Common myeloid progenitor, CD34-positive (primary cell): ENCODE data around the gene HID1.
"Not testable (repeated sequence)": the region's sequence is repeated elsewhere in the genome, so short reads cannot be mapped to it uniquely, and the experiment has no call there.

ENCODE experiments used
- CTCF ChIA-PET: fragments of 350-600 bp; sonication (Branson Sonifier 250); formaldehyde crosslinking; loops from one replicate; lab custom pipeline; 2021; ENCODE audit warnings: antibody characterized with exemption; lab: Charles Lee
- POLR2A ChIA-PET: fragments of 350-600 bp; sonication (Branson Sonifier 250); formaldehyde crosslinking; loops from one replicate; lab custom pipeline; 2021; ENCODE audit warnings: antibody characterized with exemption; lab: Charles Lee
- DNase-seq, 3 donors: peaks; one replicate each; pipeline versions ENCODE4 v3.0.0 to v3.0.0-alpha.2; 2013
- H3K27ac ChIP-seq, 2 experiments: 1 replicate in 1 of 2; 2 replicates in 1 of 2; pipeline ENCODE4 v1.7.0; 2013; ENCODE audit warnings: inconsistent platforms in 2 of 2, low read length in 2 of 2, mild to moderate bottlenecking in 2 of 2, low read depth in 1 of 2, moderate library complexity in 1 of 2; ENCODE audit not compliant: severe bottlenecking in 2 of 2, insufficient read depth in 1 of 2, poor library complexity in 1 of 2
- H3K27me3 ChIP-seq, 5 experiments: replicated peaks in 2 of 5; 1 replicate in 3 of 5; 2 replicates in 2 of 5; pipeline versions ENCODE4 v1.6.1 to v1.7.0; 2013; ENCODE audit warnings: low read length in 4 of 5, mild to moderate bottlenecking in 2 of 5, moderate library complexity in 2 of 5, inconsistent platforms in 1 of 5; ENCODE audit not compliant: insufficient read depth in 5 of 5, control insufficient read depth in 4 of 5
- H3K36me3 ChIP-seq, 4 experiments: 1 replicate in 2 of 4; 2 replicates in 2 of 4; pipeline versions ENCODE4 v1.6.1 to v1.7.0; 2013; ENCODE audit warnings: low read length in 3 of 4, control low read depth in 1 of 4, mild to moderate bottlenecking in 1 of 4; ENCODE audit not compliant: control insufficient read depth in 4 of 4, insufficient read depth in 4 of 4
- H3K4me1 ChIP-seq, 4 experiments: 1 replicate in 3 of 4; 2 replicates in 1 of 4; pipeline versions ENCODE4 v1.6.1 to v1.7.1; 2013; ENCODE audit warnings: low read length in 3 of 4, mild to moderate bottlenecking in 3 of 4, control low read depth in 1 of 4, inconsistent platforms in 1 of 4, moderate library complexity in 1 of 4; ENCODE audit not compliant: control insufficient read depth in 4 of 4, insufficient read depth in 4 of 4; ENCODE audit errors: control extremely low read depth in 1 of 4
- H3K4me3 ChIP-seq, 7 experiments: 1 replicate in 4 of 7; 2 replicates in 3 of 7; pipeline versions ENCODE4 v1.5.1 to v1.7.0; 2013; ENCODE audit warnings: mild to moderate bottlenecking in 7 of 7, low read length in 6 of 7, moderate library complexity in 6 of 7, inconsistent platforms in 2 of 7, low read depth in 2 of 7, control low read depth in 1 of 7; ENCODE audit not compliant: insufficient read depth in 4 of 7, control insufficient read depth in 1 of 7; ENCODE audit errors: extremely low read depth in 1 of 7
- H3K9me3 ChIP-seq, 5 experiments: 1 replicate in 4 of 5; 2 replicates in 1 of 5; pipeline versions ENCODE4 v1.6.1 to v1.7.1; 2013; ENCODE audit warnings: low read length in 4 of 5, mild to moderate bottlenecking in 2 of 5, inconsistent platforms in 1 of 5, low read depth in 1 of 5, moderate library complexity in 1 of 5; ENCODE audit not compliant: control insufficient read depth in 4 of 5, insufficient read depth in 2 of 5; ENCODE audit errors: control extremely low read depth in 1 of 5
- WGBS: methylation state at CpG from one replicate; pipeline ENCODE4 v1.1.5; 2013; ENCODE audit not compliant: insufficient coverage; 5-methylcytosine and 5-hydroxymethylcytosine counted together

The HID1 gene

DNA sequence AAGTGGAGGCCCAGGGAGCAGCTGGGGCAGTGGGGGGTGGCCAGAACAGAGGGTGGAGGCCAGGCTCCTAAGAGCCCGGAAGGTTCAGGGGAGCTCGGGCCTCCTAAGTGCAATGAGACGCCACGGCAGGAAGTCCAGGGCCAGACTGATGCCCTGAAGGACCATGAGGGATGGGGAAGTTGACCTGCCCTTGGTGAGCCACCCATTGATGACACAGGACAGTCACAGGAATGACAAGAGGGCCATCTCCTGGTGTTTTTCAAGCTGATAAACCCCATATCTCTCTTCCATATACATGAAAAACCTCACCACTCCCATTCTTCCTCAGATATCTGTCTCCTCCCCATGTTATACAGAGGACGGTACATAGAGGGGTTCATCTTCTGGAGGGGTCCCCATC lies 34.1 kb upstream of the HID1 start:
- no peaks in the 10 kb centered on the region for H3K36me3 ChIP-seq
- H3K4me1 ChIP-seq: peaks cover 3 to 17% (median 8%) of the 10 kb centered on the region in 4 experiments
- no peak overlapping the region for H3K4me3 ChIP-seq
- ChIA-PET CTCF (interaction anchor here (0.8 to 13.0 kb wide), 8 partner anchors 13 to 45 kb away, joined by 3 to 154 read pairs (median 4); no protein-coding TSS in a partner anchor), POLR2A (interaction anchor here (0.6 kb wide), 1 partner anchor 46 kb away, joined by 3 read pairs; no protein-coding TSS in a partner anchor)
- no peak for DNase-seq
- 97% methylated on average over 4 of the region's 5 CpGs for WGBS
- no peak overlapping the region for H3K27ac ChIP-seq
- no peaks in the 10 kb centered on the region for H3K27me3 ChIP-seq
- H3K9me3 ChIP-seq: no peaks in the 10 kb centered on the region

DNA sequence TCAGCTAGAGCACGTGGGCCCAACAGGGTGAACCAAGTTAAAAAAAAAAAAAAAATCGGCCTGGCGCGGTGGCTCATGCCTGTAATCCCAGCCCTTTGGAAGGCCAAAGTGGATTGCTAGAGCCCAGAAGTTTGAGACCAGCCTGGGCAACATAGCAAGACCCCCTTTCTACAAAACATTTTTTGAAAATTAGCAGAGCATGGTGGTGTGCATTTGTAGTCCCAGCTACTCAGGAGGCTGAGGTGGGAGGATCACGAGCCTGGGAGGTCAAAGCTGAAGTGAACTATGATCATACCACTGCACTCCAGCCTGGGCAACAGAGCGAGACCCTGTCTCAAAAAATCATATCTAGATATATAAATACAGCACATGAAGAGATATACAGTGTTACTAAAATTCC lies 33.5 kb upstream of the HID1 start:
- H3K9me3 ChIP-seq, H3K36me3 ChIP-seq, POLR2A ChIA-PET, H3K27me3 ChIP-seq, H3K4me3 ChIP-seq, DNase-seq, H3K27ac ChIP-seq: not testable (repeated sequence)
- H3K4me1 ChIP-seq: peaks cover 3 to 16% (median 5%) of the 10 kb centered on the region in 4 experiments
- CTCF ChIA-PET: interaction anchor here (1.3 to 13.0 kb wide), 5 partner anchors 14 to 44 kb away, joined by 3 to 154 read pairs (median 5); no protein-coding TSS in a partner anchor
- WGBS: 96% methylated on average over 2 of the region's 6 CpGs

DNA sequence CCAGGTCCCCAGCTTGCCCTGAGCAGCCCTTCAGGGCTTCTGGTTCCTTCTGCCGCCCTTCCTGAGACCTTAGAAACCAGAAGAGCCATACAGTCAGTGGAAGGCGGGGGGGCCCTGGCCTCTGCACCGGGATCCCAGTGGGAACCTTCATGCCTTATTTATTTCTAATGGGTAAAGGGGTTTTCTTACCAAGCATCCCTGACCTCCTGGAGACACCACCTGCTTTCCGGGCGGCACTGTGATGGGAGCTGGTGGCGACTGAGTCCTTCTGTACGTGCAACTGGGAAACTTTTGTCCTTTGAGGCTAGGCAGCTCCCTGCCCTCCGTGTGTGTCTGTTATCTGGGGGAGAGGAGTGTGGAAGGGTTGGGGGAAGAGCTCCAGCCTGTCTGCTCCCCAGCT lies 32.7 kb upstream of the HID1 start:
- CTCF ChIA-PET: interaction anchor here (1.2 to 13.0 kb wide), 6 partner anchors 8 to 49 kb away, joined by 3 to 154 read pairs (median 4); no protein-coding TSS in a partner anchor
- Histone ChIP-seq H3K36me3 (no peaks in the 10 kb centered on the region), H3K27me3 (no peaks in the 10 kb centered on the region), H3K9me3 (no peaks in the 10 kb centered on the region), H3K4me1 (peaks cover 2 to 16% (median 3%) of the 10 kb centered on the region in 4 experiments), H3K27ac (no peak overlapping the region), H3K4me3 (no peak overlapping the region)
- no peak for DNase-seq
- POLR2A ChIA-PET: no interaction called here
- WGBS: 98% methylated on average over 8 of the region's 8 CpGs

DNA sequence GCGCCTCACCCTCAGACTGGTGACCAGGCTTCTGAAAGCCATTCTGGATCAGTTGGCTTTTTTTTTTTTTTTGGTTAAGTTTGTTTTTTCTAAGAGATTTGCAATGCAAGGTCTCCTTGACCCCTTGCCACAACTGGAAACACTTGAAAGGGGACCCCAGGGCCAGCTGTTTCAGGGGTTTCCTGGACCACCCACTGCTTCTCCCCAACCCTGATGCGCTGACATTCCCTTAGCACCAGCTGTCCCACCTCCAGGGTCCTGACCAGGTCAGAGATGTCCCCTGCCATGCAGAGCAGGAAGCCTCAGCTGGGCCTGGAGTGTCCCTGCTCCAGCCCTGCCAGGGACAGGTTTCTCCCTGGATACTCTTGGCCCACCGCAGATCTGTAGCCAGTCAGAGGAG lies 31.8 kb upstream of the HID1 start:
- Histone ChIP-seq H3K9me3 (no peaks in the 10 kb centered on the region), H3K27ac (no peak overlapping the region), H3K36me3 (no peaks in the 10 kb centered on the region), H3K4me1 (peaks cover 2 to 16% (median 3%) of the 10 kb centered on the region in 4 experiments), H3K27me3 (no peaks in the 10 kb centered on the region), H3K4me3 (no peak overlapping the region)
- ChIA-PET POLR2A (interaction anchor here (0.7 kb wide), 1 partner anchor 32 kb away, joined by 3 read pairs; no protein-coding TSS in a partner anchor), CTCF (interaction anchor here (0.9 to 13.0 kb wide), 5 partner anchors 9 to 48 kb away, joined by 3 to 154 read pairs (median 4); no protein-coding TSS in a partner anchor)
- 100% methylated on average over 2 of the region's 3 CpGs for WGBS
- no peak for DNase-seq

DNA sequence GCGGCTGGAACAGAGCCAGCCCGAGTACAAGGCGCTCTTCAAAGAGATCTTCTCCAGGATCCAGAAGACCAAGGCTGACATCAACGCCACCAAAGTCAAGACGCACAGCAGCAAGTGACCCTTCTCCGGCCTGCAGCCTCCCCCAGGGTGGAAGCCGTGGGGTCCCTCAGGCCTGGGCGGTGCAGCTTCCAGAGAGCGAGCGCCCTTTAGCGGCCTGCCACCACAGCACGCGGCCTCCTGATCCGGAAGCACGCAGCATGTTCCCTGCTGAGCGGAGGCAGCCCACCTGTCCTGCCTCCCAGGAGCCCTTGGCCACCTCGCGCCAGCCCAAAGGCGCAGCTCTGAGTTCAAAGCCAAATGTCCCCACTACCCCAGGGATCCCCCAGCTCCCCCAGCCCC lies 31.4 kb upstream of the HID1 start:
- no peak for DNase-seq
- Histone ChIP-seq H3K4me1 (peaks cover 2 to 16% (median 3%) of the 10 kb centered on the region in 4 experiments), H3K36me3 (no peaks in the 10 kb centered on the region), H3K4me3 (no peak overlapping the region), H3K27ac (no peak overlapping the region), H3K27me3 (no peaks in the 10 kb centered on the region), H3K9me3 (no peaks in the 10 kb centered on the region)
- ChIA-PET CTCF (interaction anchor here (0.9 to 13.0 kb wide), 5 partner anchors 9 to 42 kb away, joined by 3 to 154 read pairs (median 4); no protein-coding TSS in a partner anchor), POLR2A (interaction anchor here (0.7 kb wide), 1 partner anchor 32 kb away, joined by 3 read pairs; no protein-coding TSS in a partner anchor)
- 95% methylated on average over 19 of the region's 19 CpGs for WGBS

DNA sequence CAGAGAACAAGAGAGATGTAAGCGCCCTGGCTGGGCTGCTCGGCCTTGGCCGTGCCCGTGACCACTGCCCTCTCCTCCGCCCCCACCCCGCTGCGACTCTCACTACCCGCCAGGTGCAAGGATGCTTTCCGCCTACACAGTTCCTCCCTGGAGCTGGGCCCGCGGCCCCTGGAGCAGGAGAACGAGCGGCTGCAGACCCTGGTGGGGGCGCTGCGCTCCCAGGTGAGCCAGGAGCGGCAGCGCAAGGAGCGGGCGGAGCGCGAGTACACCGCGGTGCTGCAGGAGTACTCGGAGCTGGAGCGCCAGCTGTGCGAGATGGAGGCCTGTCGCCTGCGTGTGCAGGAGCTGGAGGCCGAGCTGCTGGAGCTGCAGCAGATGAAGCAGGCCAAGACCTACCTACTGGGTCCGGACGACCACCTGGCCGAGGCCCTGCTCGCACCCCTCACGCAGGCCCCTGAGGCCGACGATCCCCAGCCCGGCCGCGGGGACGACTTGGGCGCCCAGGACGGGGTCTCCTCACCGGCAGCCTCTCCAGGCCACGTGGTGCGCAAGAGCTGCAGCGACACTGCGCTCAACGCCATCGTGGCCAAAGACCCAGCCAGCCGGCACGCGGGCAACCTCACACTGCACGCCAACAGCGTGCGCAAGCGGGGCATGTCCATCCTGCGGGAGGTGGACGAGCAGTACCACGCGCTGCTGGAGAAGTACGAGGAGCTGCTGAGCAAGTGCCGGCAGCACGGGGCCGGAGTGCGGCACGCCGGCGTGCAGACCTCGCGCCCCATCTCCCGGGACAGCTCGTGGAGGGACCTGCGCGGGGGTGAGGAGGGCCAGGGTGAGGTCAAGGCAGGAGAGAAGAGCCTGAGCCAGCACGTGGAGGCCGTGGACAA lies 30.8 kb upstream of the HID1 start:
- no peak overlapping the region for H3K27ac ChIP-seq
- H3K36me3 ChIP-seq: no peaks in the 10 kb centered on the region
- CTCF ChIA-PET: interaction anchor here (0.9 to 13.0 kb wide), 4 partner anchors 10 to 42 kb away, joined by 3 to 154 read pairs (median 5); no protein-coding TSS in a partner anchor
- no peak overlapping the region for H3K4me3 ChIP-seq
- no peaks in the 10 kb centered on the region for H3K27me3 ChIP-seq
- peaks cover 2 to 16% (median 3%) of the 10 kb centered on the region in 4 experiments for H3K4me1 ChIP-seq
- no peaks in the 10 kb centered on the region for H3K9me3 ChIP-seq
- DNase-seq: no peak
- 95% methylated on average over 71 of the region's 76 CpGs for WGBS
- POLR2A ChIA-PET: interaction anchor here (0.7 kb wide), 1 partner anchor 33 kb away, joined by 3 read pairs; no protein-coding TSS in a partner anchor
